Vagina (tissue), 2 donors: Measurements from ENCODE around the gene NLGN1. TPM values are rescaled to one million over a fixed set of nuclear protein-coding genes. Genes with fewer than 3 reads are reported as not detected.

ENCODE experiments used
- DNase-seq, 2 donors: peaks; one replicate each; pipeline ENCODE4 v3.0.0-alpha.2; 2017; ENCODE audit errors: extremely low spot score in 2 of 2
- H3K27ac ChIP-seq: fragments of 200-600 bp; sonication (generic); one replicate; pipeline ENCODE4 v1.5.1; 2019
- H3K27me3 ChIP-seq: fragments of 200-600 bp; sonication (generic); one replicate; pipeline ENCODE4 v1.5.1; 2019
- H3K36me3 ChIP-seq, 2 donors: fragments of 200-600 bp; sonication (generic); one replicate each; pipeline ENCODE4 v1.5.1; 2017 to 2019
- H3K4me1 ChIP-seq: fragments of 200-600 bp; sonication (generic); one replicate; pipeline ENCODE4 v1.5.1; 2019
- H3K4me3 ChIP-seq, 2 donors: fragments of 200-600 bp; sonication (generic); 1 replicate in 1 of 2; 2 replicates in 1 of 2; pipeline ENCODE4 v1.5.1; 2016 to 2019
- H3K9me3 ChIP-seq: fragments of 200-600 bp; sonication (generic); one replicate; pipeline ENCODE4 v1.5.1; 2019
- POLR2A ChIP-seq, 2 donors: fragments of 450-650 bp; IDR thresholded peaks; one replicate each; pipeline ENCODE4 v1.6.1; 2017; ENCODE audit warnings: antibody characterized with exemption in 2 of 2, mild to moderate bottlenecking in 2 of 2, moderate library complexity in 2 of 2
- POLR2AphosphoS5 ChIP-seq, 2 donors: sonication (generic); formaldehyde crosslinking; IDR thresholded peaks; one replicate each; pipeline ENCODE4 v1.9.0; 2017; ENCODE audit warnings: antibody characterized with exemption in 2 of 2, mild to moderate bottlenecking in 2 of 2, low read depth in 1 of 2; ENCODE audit not compliant: insufficient read depth in 1 of 2
- intact Hi-C: fragments of 100-400 bp; cut with DNase I; formaldehyde crosslinking; loops from one replicate; pipeline ENCODE4 v1.15.1; 2023
- total RNA-seq: library from RNA; depleted of rRNA; stranded (reverse); fragments of >200 nt; gene quantifications from one replicate; pipeline ENCODE4 v1.2.3, GENCODE V29; 2016
- TF ChIP-seq, protein P1 (sequence below), 3 experiments: fragments of 450-650 bp in 2 of 3; fragments of 200-600 bp in 1 of 3; sonication (generic) in 1 of 3; IDR thresholded peaks; one replicate each; pipeline ENCODE4 v1.5.1; 2017 to 2019; ENCODE audit warnings: antibody characterized with exemption in 3 of 3, mild to moderate bottlenecking in 2 of 3, moderate library complexity in 2 of 3

NLGN1 gene
- total RNA-seq, 1 donor from 2014 or later: 4.7 TPM

DNA sequence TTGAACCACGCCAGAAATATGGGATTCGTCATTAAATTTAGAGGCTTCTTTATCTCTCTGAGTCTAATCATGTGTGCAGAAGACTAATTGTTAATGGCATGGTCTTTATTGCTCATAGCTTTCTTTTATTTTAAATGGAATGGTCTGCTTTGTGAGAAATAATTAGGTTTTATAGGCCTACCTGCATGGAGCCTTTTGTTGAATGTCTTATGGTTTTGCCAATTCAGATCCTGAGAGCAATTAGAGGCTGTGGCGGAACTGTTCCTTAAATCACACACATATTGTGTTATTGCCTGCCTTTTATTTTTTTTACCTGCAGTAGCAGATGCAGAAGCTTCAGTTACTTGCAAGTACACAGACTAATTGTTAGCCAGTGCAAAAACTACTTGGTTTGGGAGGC is 306.2 kb downstream of the NLGN1 start:
- Histone ChIP-seq H3K4me3 (no peak overlapping the region), H3K9me3 (no peaks in the 10 kb centered on the region), H3K27me3 (no peaks in the 10 kb centered on the region), H3K36me3 (no peaks in the 10 kb centered on the region), H3K4me1 (no peaks in the 10 kb centered on the region), H3K27ac (no peak overlapping the region)
- no peak for DNase-seq
- intact Hi-C loops: no loop called here
- TF ChIP-seq, protein P1, sequence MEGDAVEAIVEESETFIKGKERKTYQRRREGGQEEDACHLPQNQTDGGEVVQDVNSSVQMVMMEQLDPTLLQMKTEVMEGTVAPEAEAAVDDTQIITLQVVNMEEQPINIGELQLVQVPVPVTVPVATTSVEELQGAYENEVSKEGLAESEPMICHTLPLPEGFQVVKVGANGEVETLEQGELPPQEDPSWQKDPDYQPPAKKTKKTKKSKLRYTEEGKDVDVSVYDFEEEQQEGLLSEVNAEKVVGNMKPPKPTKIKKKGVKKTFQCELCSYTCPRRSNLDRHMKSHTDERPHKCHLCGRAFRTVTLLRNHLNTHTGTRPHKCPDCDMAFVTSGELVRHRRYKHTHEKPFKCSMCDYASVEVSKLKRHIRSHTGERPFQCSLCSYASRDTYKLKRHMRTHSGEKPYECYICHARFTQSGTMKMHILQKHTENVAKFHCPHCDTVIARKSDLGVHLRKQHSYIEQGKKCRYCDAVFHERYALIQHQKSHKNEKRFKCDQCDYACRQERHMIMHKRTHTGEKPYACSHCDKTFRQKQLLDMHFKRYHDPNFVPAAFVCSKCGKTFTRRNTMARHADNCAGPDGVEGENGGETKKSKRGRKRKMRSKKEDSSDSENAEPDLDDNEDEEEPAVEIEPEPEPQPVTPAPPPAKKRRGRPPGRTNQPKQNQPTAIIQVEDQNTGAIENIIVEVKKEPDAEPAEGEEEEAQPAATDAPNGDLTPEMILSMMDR (IDR thresholded peaks at IDR 0.05): no peak
- no peak for TF ChIP-seq POLR2AphosphoS5 (IDR thresholded peaks at IDR 0.05; ENCODE audit: insufficient read depth in 1 of 2, low read depth in 1 of 2)
- no peak for TF ChIP-seq POLR2A (IDR thresholded peaks at IDR 0.05)

DNA sequence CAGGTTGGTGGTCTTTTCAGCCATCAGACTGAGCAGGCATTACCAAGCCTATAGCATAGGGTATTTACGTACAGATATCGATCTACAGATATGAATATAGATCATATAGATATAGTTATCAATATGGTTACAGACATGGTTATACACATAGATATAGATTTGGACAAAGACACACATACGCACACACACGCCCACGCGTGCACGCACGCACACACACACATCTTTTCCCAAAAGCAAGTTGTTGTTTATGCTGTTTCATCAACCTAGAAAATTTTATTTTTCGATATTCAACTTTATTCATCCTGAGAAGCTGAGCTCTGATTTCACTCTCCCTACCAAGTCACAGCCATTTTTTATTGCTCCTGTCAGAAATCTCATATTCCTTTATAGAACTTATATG is 309.1 kb downstream of the NLGN1 start:
- intact Hi-C loops: no loop called here
- no peak for DNase-seq

DNA sequence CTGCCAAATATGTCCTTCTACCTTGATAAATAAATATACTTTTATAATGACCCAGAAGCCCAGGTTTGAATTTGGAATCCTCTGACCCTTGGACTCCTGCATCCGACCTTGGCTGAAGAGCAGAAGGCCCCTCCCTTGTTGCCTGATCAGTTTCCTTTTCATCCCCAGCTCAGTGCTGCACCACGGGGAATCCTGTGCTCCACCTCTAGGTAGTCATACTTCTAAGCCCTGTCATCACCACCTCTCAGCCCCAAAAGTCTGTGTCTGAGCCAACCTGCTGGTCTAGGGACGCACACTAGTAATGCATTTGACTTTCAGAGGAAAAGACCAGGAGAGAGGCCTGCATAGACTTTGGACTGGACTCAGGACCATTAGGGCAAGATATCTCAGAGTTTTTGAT is 310.6 kb downstream of the NLGN1 start:
- intact Hi-C loops: no loop called here
- TF ChIP-seq POLR2AphosphoS5 (IDR thresholded peaks at IDR 0.05; ENCODE audit: insufficient read depth in 1 of 2, low read depth in 1 of 2) (no peak), POLR2A (IDR thresholded peaks at IDR 0.05) (no peak)
- TF ChIP-seq, protein P1 (IDR thresholded peaks at IDR 0.05): no peak
- no peak for DNase-seq
- H3K27ac ChIP-seq: no peak overlapping the region
- no peaks in the 10 kb centered on the region for H3K36me3 ChIP-seq
- no peaks in the 10 kb centered on the region for H3K27me3 ChIP-seq
- H3K4me3 ChIP-seq: no peak overlapping the region
- no peaks in the 10 kb centered on the region for H3K9me3 ChIP-seq
- H3K4me1 ChIP-seq: no peaks in the 10 kb centered on the region

More for the DNA sequence above, 309.1 kb downstream of the NLGN1 start:
- H3K4me3 ChIP-seq: no peak overlapping the region
- no peaks in the 10 kb centered on the region for H3K4me1 ChIP-seq
- no peaks in the 10 kb centered on the region for H3K9me3 ChIP-seq
- H3K27ac ChIP-seq: no peak overlapping the region
- no peaks in the 10 kb centered on the region for H3K36me3 ChIP-seq
- TF ChIP-seq POLR2AphosphoS5 (IDR thresholded peaks at IDR 0.05; ENCODE audit: insufficient read depth in 1 of 2, low read depth in 1 of 2) (no peak), POLR2A (IDR thresholded peaks at IDR 0.05) (no peak)
- TF ChIP-seq, protein P1 (IDR thresholded peaks at IDR 0.05): no peak
- H3K27me3 ChIP-seq: no peaks in the 10 kb centered on the region

DNA sequence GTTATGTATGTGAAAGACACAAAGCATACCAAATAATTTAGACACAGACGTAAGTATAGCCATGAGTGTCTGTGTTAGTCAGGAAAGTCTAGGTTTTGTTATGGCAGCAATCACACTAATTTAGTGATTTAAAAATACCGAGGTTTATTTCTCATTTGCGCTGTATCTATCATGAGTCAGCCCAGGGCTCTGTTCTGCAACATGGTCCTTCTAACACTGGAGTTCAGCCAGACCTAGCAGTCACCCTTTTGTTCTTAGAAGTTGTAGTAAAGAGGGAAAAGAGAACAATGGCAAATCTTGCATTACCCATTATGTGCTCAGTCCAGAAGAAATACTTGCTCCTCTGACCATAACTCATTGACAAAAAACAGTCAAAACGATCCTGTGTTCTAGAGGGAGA is 311.5 kb downstream of the NLGN1 start:
- no peaks in the 10 kb centered on the region for H3K4me1 ChIP-seq
- no peaks in the 10 kb centered on the region for H3K36me3 ChIP-seq
- no peak overlapping the region for H3K27ac ChIP-seq
- DNase-seq: no peak
- no peak overlapping the region for H3K4me3 ChIP-seq
- TF ChIP-seq POLR2A (IDR thresholded peaks at IDR 0.05) (no peak), POLR2AphosphoS5 (IDR thresholded peaks at IDR 0.05; ENCODE audit: insufficient read depth in 1 of 2, low read depth in 1 of 2) (no peak)
- TF ChIP-seq, protein P1 (IDR thresholded peaks at IDR 0.05): no peak
- no peaks in the 10 kb centered on the region for H3K27me3 ChIP-seq
- intact Hi-C loops: no loop called here
- H3K9me3 ChIP-seq: no peaks in the 10 kb centered on the region

DNA sequence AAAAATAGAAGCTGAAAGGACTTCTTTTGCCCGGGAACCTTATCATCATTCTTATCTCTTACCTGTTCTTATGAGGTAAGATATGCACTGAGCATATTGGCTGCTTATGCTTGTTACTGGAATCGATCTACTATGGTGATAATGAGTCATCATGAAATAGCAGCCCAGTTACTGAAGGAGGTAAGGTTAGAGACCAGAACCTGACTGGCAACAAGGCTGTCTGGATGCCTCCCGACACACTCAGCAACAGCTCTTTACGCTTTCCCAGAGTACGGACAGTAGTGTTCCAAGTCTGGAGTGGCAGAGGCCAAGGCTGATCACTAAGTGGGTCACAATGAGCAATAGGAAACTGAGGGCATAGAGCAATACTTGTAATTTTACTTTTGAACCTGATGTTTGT is 314.1 kb downstream of the NLGN1 start:
- no peaks in the 10 kb centered on the region for H3K9me3 ChIP-seq
- H3K27me3 ChIP-seq: no peaks in the 10 kb centered on the region
- no peak for DNase-seq
- no peak overlapping the region for H3K27ac ChIP-seq
- TF ChIP-seq, protein P1 (IDR thresholded peaks at IDR 0.05): no peak
- TF ChIP-seq POLR2AphosphoS5 (IDR thresholded peaks at IDR 0.05; ENCODE audit: insufficient read depth in 1 of 2, low read depth in 1 of 2): no peak
- no peak for TF ChIP-seq POLR2A (IDR thresholded peaks at IDR 0.05)
- intact Hi-C loops: no loop called here
- no peak overlapping the region for H3K4me3 ChIP-seq
- no peaks in the 10 kb centered on the region for H3K36me3 ChIP-seq
- no peaks in the 10 kb centered on the region for H3K4me1 ChIP-seq
